Ishikawa (cell line): ENCODE measurements around the gene OPCML.

ENCODE experiments used
- CEBPB ChIP-seq: IDR thresholded peaks from 2 replicates; pipeline ENCODE4 v1.6.1; 2012
- EP300 ChIP-seq: IDR thresholded peaks from 2 replicates; pipeline ENCODE4 v1.6.1; 2012; ENCODE audit warnings: borderline replicate concordance
- REST ChIP-seq: IDR thresholded peaks from 2 replicates; pipeline ENCODE4 v1.6.1; 2012; ENCODE audit warnings: low read depth, mild to moderate bottlenecking
- TF ChIP-seq, protein P1 (sequence below): IDR thresholded peaks from 2 replicates; pipeline ENCODE4 v1.6.1; 2012

DNA sequence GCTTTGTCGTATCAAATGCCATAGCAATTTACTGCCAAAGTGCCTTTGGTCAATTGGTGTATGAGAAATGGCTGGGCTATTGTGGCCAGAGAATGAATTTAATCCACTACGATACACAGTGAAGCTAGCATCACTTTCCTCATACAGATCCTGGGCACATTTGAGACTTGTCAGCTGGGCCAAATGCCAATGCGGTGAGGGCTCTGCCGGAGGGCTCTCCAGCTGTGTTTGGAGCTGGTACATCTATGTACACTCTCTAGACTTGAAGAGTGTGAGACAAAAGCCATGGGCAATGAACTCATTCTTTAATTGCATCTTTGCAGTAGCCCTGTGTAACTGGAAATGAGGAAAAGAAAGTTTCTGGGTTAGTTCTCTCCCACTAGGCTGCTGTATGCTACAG lies 1109.0 kb downstream of the OPCML start:
- TF ChIP-seq, protein P1, sequence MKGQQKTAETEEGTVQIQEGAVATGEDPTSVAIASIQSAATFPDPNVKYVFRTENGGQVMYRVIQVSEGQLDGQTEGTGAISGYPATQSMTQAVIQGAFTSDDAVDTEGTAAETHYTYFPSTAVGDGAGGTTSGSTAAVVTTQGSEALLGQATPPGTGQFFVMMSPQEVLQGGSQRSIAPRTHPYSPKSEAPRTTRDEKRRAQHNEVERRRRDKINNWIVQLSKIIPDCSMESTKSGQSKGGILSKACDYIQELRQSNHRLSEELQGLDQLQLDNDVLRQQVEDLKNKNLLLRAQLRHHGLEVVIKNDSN: no peak
- TF ChIP-seq CEBPB (no peak), EP300 (no peak), REST (no peak)
